Activated T-cell treated with anti-CD3 and anti-CD28 coated beads, Interleukin-2, amount 50 U/mL, for 72 hours (primary cell): ENCODE data around the gene MRPL2. TPM values are rescaled to one million over a fixed set of nuclear protein-coding genes. Genes with fewer than 3 reads are reported as not detected.
A peak's percentile ranks its signal among the peaks of the same experiment; 100 is the strongest.

Source experiments
- ATAC-seq, 2 donors: fragments of 150-1000 bp; cut with Tn5 transposase; replicated peaks in 1 of 2; 2 replicates each; pipeline ENCODE4 v1.10.0; 2021; ENCODE audit warnings: moderate library complexity in 2 of 2, mild to moderate bottlenecking in 1 of 2
- DNase-seq, 2 donors: peaks; one replicate each; pipeline ENCODE4 v3.0.0; 2021 to 2022; ENCODE audit warnings: mixed read lengths in 1 of 2
- H3K27ac Mint-ChIP-seq: one replicate; pipeline ENCODE4 v1.8.0; 2022; ENCODE audit warnings: mild to moderate bottlenecking, moderate library complexity, mixed read lengths
- H3K27me3 Mint-ChIP-seq: one replicate; pipeline ENCODE4 v1.8.0; 2022; ENCODE audit warnings: low read depth, mixed read lengths
- H3K36me3 Mint-ChIP-seq, 2 donors: one replicate each; pipeline ENCODE4 v1.8.0; 2022; ENCODE audit warnings: mixed read lengths in 2 of 2, mild to moderate bottlenecking in 1 of 2; ENCODE audit not compliant: insufficient read depth in 2 of 2
- H3K4me1 Mint-ChIP-seq: one replicate; pipeline ENCODE4 v1.8.0; 2022; ENCODE audit warnings: low read depth, mixed read lengths
- H3K4me3 Mint-ChIP-seq, 2 donors: one replicate each; pipeline ENCODE4 v1.8.0; 2022; ENCODE audit warnings: mild to moderate bottlenecking in 2 of 2, mixed read lengths in 2 of 2, moderate library complexity in 2 of 2
- H3K9me3 Mint-ChIP-seq, 2 donors: one replicate each; pipeline ENCODE4 v1.8.0; 2022; ENCODE audit warnings: mixed read lengths in 2 of 2
- total RNA-seq, 2 donors: library from RNA; stranded (reverse); gene quantifications; one replicate each; pipeline ENCODE4 v1.2.3, GENCODE V29; 2022

MRPL2 gene
- total RNA-seq, 2 donors from 2014 or later = 85.0 to 85.7 TPM

- peak overlapping the region; percentile 70 to 81 for H3K4me3 Mint-ChIP-seq
- peaks cover 25% of the 10 kb centered on the region for H3K27me3 Mint-ChIP-seq
- H3K27ac Mint-ChIP-seq = no peak overlapping the region
- no peaks in the 10 kb centered on the region for H3K9me3 Mint-ChIP-seq
- no peaks in the 10 kb centered on the region for H3K4me1 Mint-ChIP-seq
- ATAC-seq (peak; percentile 28 to 43), DNase-seq (peak in 1 of 2 donors; percentile 11)
- peaks cover 0 to 2% of the 10 kb centered on the region in 2 donors for H3K36me3 Mint-ChIP-seq
Measured at GRCh38 chr6:43076464-43077332, 17.5 kb upstream of the MRPL2 start.

- ATAC-seq (peak; percentile 77 to 83), DNase-seq (peak; percentile 32 to 46)
- H3K4me1 Mint-ChIP-seq = no peaks in the 10 kb centered on the region
- H3K36me3 Mint-ChIP-seq = peaks cover 0 to 2% of the 10 kb centered on the region in 2 donors
- peak within 1 kb of the TSS; percentile 70 to 81 for H3K4me3 Mint-ChIP-seq
- H3K9me3 Mint-ChIP-seq = no peaks in the 10 kb centered on the region
- no peak within 1 kb of the TSS for H3K27ac Mint-ChIP-seq
- peaks cover 21% of the 10 kb centered on the region for H3K27me3 Mint-ChIP-seq
Measured at GRCh38 chr6:43075670-43076463, 16.6 kb upstream of the MRPL2 start, which contains the start of gene PTK7. TSS of gene PTK7 (plus strand) at chr6:43076314. CDS start at chr6:43076489, 175 bp downstream.

DNA sequence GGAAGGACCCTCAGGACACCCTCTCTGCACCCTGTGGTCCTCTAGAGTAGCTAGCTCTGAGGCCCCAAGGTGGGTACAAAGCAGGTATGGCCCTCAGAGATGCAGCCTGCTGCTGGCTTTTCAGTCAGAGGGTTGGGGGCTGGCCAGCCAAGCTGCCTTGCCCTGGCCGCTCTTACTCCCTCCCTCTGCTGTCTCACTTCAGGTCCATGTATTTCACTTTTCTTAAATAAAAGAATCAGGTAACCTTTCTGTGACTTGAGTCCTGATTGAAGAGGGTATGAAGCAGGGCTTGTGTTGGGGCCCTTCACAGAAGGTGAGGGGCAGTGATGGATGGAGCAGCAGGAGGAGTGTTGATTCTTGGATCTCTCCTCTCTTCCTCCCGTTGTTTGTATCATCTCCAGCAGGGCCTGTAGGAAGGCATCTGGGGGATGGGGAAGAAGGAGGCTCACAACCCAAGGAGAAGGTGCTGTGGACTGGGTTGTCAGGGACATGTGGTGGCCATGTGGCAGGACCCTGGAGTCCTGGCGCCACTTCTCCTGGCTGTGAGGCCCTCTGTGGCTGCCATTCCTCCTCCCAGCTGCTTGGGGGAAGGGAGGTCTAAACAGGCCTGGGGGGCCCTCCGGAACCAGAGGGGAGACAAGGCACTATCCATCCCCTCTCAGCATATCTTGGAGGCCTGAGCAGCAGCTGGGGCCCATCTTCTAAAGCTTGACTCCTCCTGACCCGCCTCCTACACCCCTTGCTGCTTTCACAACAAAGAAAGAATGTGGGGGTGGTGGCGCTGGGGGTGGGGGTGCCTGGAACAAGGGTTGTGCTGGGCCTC, 15.8 kb upstream of the MRPL2 start:
- DNase-seq (no peak), ATAC-seq (no peak)
- H3K27ac Mint-ChIP-seq = no peak overlapping the region
- peaks cover 18% of the 10 kb centered on the region for H3K27me3 Mint-ChIP-seq
- H3K36me3 Mint-ChIP-seq = peaks cover 0 to 2% of the 10 kb centered on the region in 2 donors
- H3K9me3 Mint-ChIP-seq = no peaks in the 10 kb centered on the region
- H3K4me1 Mint-ChIP-seq = no peaks in the 10 kb centered on the region
- peak overlapping the region; percentile 11 to 74 for H3K4me3 Mint-ChIP-seq

GRCh38 chr6:43070028-43070632, 10.9 kb upstream of the MRPL2 start:
- ATAC-seq (peak; percentile 53 to 68), DNase-seq (peak in 1 of 2 donors; percentile 18)
- H3K9me3 Mint-ChIP-seq = no peaks in the 10 kb centered on the region
- H3K4me1 Mint-ChIP-seq = no peaks in the 10 kb centered on the region
- peaks cover 2% of the 10 kb centered on the region in 2 donors for H3K36me3 Mint-ChIP-seq
- no peak overlapping the region for H3K27ac Mint-ChIP-seq
- H3K27me3 Mint-ChIP-seq = no peaks in the 10 kb centered on the region
- H3K4me3 Mint-ChIP-seq = no peak overlapping the region

DNA sequence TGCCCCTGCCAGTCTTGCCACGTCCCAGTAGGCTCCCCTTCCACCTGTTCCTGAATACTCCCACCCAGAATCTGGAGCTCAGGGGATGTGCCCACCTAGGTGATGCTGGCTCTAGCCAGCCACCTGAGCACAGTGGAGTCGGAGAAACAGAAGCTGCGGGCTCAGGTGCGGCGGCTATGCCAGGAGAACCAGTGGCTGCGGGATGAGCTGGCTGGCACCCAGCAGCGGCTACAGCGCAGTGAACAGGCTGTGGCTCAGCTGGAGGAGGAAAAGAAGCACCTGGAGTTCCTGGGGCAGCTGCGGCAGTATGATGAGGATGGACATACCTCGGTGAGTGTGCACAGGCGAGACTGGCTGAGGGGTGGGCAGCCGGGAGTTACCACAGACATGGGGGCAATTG, 3.6 kb upstream of the MRPL2 start:
- H3K4me3 Mint-ChIP-seq = no peak overlapping the region
- no peak overlapping the region for H3K27ac Mint-ChIP-seq
- peaks cover 0 to 2% of the 10 kb centered on the region in 2 donors for H3K36me3 Mint-ChIP-seq
- DNase-seq = no peak
- no peaks in the 10 kb centered on the region for H3K9me3 Mint-ChIP-seq
- no peak for ATAC-seq
- no peaks in the 10 kb centered on the region for H3K27me3 Mint-ChIP-seq
- H3K4me1 Mint-ChIP-seq = peaks cover 36% of the 10 kb centered on the region

DNA sequence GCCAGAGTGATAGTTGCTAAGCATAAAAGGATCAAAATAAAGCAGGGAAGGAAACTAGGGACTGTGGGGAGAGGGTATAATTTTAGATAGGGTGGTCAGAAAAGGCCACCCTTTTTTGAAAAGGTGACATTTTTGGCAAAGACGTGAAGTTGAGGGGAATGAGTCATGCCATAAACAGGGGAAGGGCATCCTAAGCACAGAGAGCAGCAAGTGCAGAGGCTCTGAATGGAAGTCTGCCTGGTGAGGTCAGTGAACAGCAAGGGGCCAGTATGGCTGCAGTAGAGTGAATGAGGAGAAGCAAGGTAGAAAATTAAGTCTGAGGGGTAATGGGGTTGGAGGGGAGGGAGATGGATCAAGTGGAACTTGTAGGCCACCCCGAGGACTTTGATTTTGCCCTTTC, 2.6 kb upstream of the MRPL2 start:
- peaks cover 0 to 2% of the 10 kb centered on the region in 2 donors for H3K36me3 Mint-ChIP-seq
- DNase-seq (no peak), ATAC-seq (no peak)
- no peak overlapping the region for H3K27ac Mint-ChIP-seq
- H3K9me3 Mint-ChIP-seq = no peaks in the 10 kb centered on the region
- no peak overlapping the region for H3K4me3 Mint-ChIP-seq
- peaks cover 39% of the 10 kb centered on the region for H3K4me1 Mint-ChIP-seq
- H3K27me3 Mint-ChIP-seq = no peaks in the 10 kb centered on the region

- no peak for DNase-seq
- H3K4me1 Mint-ChIP-seq = peaks cover 41% of the 10 kb centered on the region
- ATAC-seq = no peak
- no peaks in the 10 kb centered on the region for H3K27me3 Mint-ChIP-seq
- H3K9me3 Mint-ChIP-seq = no peaks in the 10 kb centered on the region
- peak overlapping the region; percentile 10 for H3K27ac Mint-ChIP-seq
- H3K4me3 Mint-ChIP-seq = peak overlapping the region; percentile 90 to 94
- H3K36me3 Mint-ChIP-seq = no peaks in the 10 kb centered on the region
Measured at GRCh38 chr6:43060755-43061633, 1.8 kb upstream of the MRPL2 start.

DNA sequence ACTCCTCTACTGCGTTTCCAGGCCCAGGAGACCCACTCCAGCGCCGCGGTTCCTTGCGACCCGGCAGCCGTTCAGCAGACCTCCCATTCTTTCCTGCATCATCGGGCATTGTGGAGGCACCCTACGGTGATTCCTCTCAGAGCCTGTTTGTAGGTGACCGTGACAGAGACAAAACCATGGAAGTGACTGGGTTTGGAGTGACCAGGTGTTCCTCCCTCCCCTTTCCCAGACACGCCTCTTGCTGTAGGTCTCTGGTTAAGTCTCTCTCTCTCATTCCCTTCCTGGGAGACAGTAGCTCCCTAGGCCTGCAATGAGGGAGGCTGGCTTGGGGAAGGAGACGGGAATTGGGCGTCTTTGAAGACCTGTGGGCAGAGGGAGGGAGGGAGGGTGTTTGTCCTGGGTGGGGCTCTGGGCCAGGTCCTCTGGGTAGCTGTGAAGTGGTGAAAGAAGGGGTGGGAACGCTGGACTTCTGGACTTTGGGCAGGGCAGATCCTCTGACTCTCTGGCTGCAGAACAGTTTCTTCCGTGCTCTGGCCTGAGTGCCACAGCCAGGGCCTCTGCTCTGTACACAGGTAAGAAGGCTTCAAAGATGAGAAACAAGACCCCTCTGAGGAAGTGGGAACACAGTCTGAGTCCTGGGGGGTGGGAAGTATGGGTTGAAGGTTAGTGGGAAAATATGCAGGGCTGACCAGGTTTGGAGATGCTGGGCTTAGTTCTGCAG, 960 bp upstream of the MRPL2 start:
- Mint-ChIP-seq H3K36me3 (no peaks in the 10 kb centered on the region), H3K9me3 (no peaks in the 10 kb centered on the region), H3K27ac (peak overlapping the region; percentile 96), H3K27me3 (no peaks in the 10 kb centered on the region), H3K4me1 (peaks cover 43% of the 10 kb centered on the region), H3K4me3 (peak overlapping the region; percentile 90 to 94)
- no peak for DNase-seq
- no peak for ATAC-seq

GRCh38 chr6:43058531-43058930, 703 bp downstream of the MRPL2 start:
- Mint-ChIP-seq H3K4me1 (peaks cover 46% of the 10 kb centered on the region), H3K4me3 (peak overlapping the region; percentile 90 to 94), H3K27ac (peak overlapping the region; percentile 96), H3K27me3 (no peaks in the 10 kb centered on the region), H3K9me3 (no peaks in the 10 kb centered on the region), H3K36me3 (peaks cover 3% of the 10 kb centered on the region in 2 donors)
- no peak for DNase-seq
- ATAC-seq = no peak

- Mint-ChIP-seq H3K4me3 (no peak overlapping the region), H3K27me3 (no peaks in the 10 kb centered on the region), H3K27ac (no peak overlapping the region), H3K36me3 (peaks cover 4 to 5% of the 10 kb centered on the region in 2 donors), H3K9me3 (no peaks in the 10 kb centered on the region), H3K4me1 (peaks cover 66% of the 10 kb centered on the region)
- DNase-seq = no peak
- no peak for ATAC-seq
Measured at GRCh38 chr6:43055966-43056365, 3.3 kb downstream of the MRPL2 start.

- Mint-ChIP-seq H3K4me3 (peak overlapping the region; percentile 96 to 99), H3K36me3 (peaks cover 4 to 10% of the 10 kb centered on the region in 2 donors), H3K4me1 (peaks cover 65% of the 10 kb centered on the region), H3K27ac (peak overlapping the region; percentile 99), H3K9me3 (no peaks in the 10 kb centered on the region), H3K27me3 (no peaks in the 10 kb centered on the region)
- ATAC-seq (no peak), DNase-seq (no peak)
Measured at GRCh38 chr6:43054206-43054943, 4.9 kb downstream of the MRPL2 start.
